MM.1S (cell line): Measurements from ENCODE around the gene KMT2E.

Experiments
- CTCF ChIP-seq: fragments of 300-600 bp; sonication (generic); IDR thresholded peaks from 2 replicates; pipeline ENCODE4 v1.5.1; 2016; ENCODE audit warnings: antibody characterized with exemption, low read length, mixed read lengths
- EZH2 ChIP-seq: fragments of 300-600 bp; sonication (generic); optimal IDR thresholded peaks from 2 replicates; pipeline ENCODE3; 2017; ENCODE audit warnings: low read depth, mild to moderate bottlenecking, antibody characterized with exemption, low read length, mixed read lengths
- EZH2phosphoT487 ChIP-seq: fragments of 300-600 bp; sonication (generic); IDR thresholded peaks from 2 replicates; pipeline ENCODE4 v1.6.1; 2018; ENCODE audit warnings: antibody characterized with exemption, low read length

DNA sequence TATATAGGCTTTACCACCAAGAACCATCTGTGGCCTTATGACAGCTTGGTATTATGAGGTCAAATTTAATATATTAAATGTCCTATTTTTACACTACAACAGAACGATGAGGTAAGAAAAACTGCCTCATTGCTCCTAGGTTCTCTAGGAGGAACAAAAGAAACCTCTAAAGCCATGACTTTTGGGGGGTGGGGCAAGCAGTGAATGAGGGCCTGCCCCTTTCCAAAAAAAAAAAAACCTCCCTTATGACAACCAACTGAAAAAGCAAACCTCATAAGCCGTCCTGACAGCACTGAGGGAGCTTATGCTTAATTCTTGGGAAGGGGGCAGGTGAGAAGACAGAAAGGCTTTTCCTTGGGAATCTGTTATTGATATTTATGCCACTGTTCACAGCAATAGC lies 116.6 kb downstream of the KMT2E start:
- TF ChIP-seq CTCF = no peak
- no peak for TF ChIP-seq EZH2phosphoT487
- TF ChIP-seq EZH2 = no peak
